ENCODE results near the gene UNC13C. TPM values are rescaled to one million over a fixed set of nuclear protein-coding genes. Genes with fewer than 3 reads are reported as not detected.

Gene UNC13C
- total RNA-seq, 4 donors from 2014 or later, result under 0.01 to 0.79 (median 0.09) TPM; not detected in 1

- DNase-seq (ENCODE audit: low spot score), result no peak
- ATAC-seq (ENCODE audit: low FRiP score), result no peak
- TF ChIP-seq CTCF (IDR thresholded peaks at IDR 0.05), result no peak
Measured at GRCh38 chr15:54506977-54507524, 528.8 kb downstream of the UNC13C start.

GRCh38 chr15:54514601-54515000, 536.4 kb downstream of the UNC13C start:
- no peak for TF ChIP-seq CTCF (IDR thresholded peaks at IDR 0.05)
- no peak for ATAC-seq (ENCODE audit: low FRiP score)

GRCh38 chr15:54515664-54516582, 537.7 kb downstream of the UNC13C start:
- DNase-seq (ENCODE audit: low spot score), result no peak
- no peak for TF ChIP-seq CTCF (IDR thresholded peaks at IDR 0.05)
- ATAC-seq (ENCODE audit: low FRiP score), result no peak

More at GRCh38 chr15:54514601-54515000, 536.4 kb downstream of the UNC13C start:
- no peak for DNase-seq (ENCODE audit: low spot score)

- ATAC-seq (ENCODE audit: low FRiP score) (no peak), DNase-seq (ENCODE audit: low spot score) (no peak)
Measured at GRCh38 chr15:54517366-54517765, 539.1 kb downstream of the UNC13C start.

GRCh38 chr15:54518156-54518882, 540.1 kb downstream of the UNC13C start:
- DNase-seq (ENCODE audit: low spot score) (no peak), ATAC-seq (ENCODE audit: low FRiP score) (no peak)
- no peak for TF ChIP-seq CTCF (IDR thresholded peaks at IDR 0.05)

More at GRCh38 chr15:54517366-54517765, 539.1 kb downstream of the UNC13C start:
- no peak for TF ChIP-seq CTCF (IDR thresholded peaks at IDR 0.05)

- DNase-seq (ENCODE audit: low spot score), result no peak
- ATAC-seq (ENCODE audit: low FRiP score), result no peak
- TF ChIP-seq CTCF (IDR thresholded peaks at IDR 0.05), result no peak
Measured at GRCh38 chr15:54519577-54519976, 541.3 kb downstream of the UNC13C start.

Data from omental fat pad (tissue), 4 donors.